Stomach smooth muscle (tissue), 2 donors: Measurements from ENCODE around the gene SYT3.

Source experiments
- H3K27ac ChIP-seq: one replicate; pipeline ENCODE4 v1.7.0; 2013; ENCODE audit warnings: mild to moderate bottlenecking, low read length, inconsistent platforms
- H3K27me3 ChIP-seq, 2 donors: one replicate each; pipeline ENCODE4 v1.7.0; 2013; ENCODE audit warnings: low read length in 2 of 2; ENCODE audit not compliant: insufficient read depth in 2 of 2, control insufficient read depth in 1 of 2
- H3K36me3 ChIP-seq, 2 donors: one replicate each; pipeline ENCODE4 v1.7.0; 2013; ENCODE audit warnings: low read length in 2 of 2; ENCODE audit not compliant: control insufficient read depth in 2 of 2, insufficient read depth in 2 of 2
- H3K4me1 ChIP-seq: one replicate; pipeline ENCODE4 v1.7.0; 2013; ENCODE audit warnings: low read length; ENCODE audit not compliant: control insufficient read depth, insufficient read depth
- H3K4me3 ChIP-seq, 2 donors: one replicate each; pipeline ENCODE4 v1.7.0; 2013; ENCODE audit warnings: low read length in 2 of 2
- H3K9ac ChIP-seq, 2 donors: one replicate each; pipeline ENCODE4 v1.7.0; 2013; ENCODE audit warnings: low read length in 2 of 2, mild to moderate bottlenecking in 1 of 2
- H3K9me3 ChIP-seq, 2 donors: one replicate each; pipeline ENCODE4 v1.7.0; 2013; ENCODE audit warnings: low read length in 2 of 2; ENCODE audit not compliant: control insufficient read depth in 2 of 2
- donor health status: healthy.
- donor health status: Pancreatic carcinoma.

Gene SYT3

DNA sequence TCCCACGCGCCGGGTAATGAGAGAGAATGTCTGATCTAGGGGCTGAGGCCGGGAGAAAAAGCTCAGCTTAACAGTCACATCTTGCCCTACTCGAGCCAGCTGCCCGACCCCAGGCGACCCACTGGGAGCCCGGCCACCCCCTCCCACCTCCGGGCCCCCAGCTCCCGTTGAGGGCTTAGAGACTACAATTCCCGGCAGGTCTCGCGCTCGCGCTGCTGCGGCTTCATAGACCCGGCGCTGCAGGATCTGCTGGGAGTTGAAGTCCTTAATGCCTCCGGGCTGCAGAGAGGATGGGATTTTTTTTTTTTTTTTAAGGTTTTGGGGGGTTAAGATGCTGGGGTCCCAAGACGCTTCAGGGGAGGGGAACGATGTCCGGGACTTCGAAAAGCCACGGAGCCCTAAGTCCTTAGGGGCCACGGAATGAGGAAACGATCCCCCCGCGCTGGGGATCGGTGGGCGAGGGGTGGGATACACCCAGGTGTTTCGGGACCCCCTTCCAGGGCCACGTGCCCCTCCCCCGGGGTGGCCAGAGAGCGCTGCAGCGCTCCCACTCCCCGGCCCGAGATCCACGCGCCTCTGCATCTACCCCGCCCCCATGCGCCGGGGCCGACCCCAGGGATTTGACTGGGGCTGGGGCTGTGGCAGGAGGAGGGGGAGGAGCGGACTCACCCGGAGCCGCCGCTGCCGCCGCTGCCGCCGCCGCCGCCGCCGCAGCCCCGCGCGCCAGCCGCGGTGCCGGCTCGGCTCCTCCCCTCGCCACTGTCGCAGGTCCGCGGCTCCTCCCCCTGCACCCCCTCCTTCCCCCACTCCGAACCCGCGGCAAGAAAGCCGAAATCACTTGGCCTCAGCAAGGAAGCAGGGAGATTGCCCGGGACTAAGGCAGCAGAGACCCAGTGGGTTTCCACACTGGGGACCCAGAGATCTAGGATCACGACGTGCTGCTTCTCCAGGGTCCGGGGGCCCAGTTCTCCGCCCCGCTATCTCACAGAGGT, at the start of gene SYT3:
SYT3 (minus strand) TSS at position 761 of the 992 bp plus-strand sequence. CDS start 2,470 bp downstream, outside the sequence.
- peaks cover 7% of the 10 kb centered on the region in 2 donors for H3K9me3 ChIP-seq
- no peaks in the 10 kb centered on the region for H3K36me3 ChIP-seq
- peak within 1 kb of the TSS in 1 of 2 donors; percentile 33 for H3K9ac ChIP-seq
- peaks cover 6% of the 10 kb centered on the region for H3K4me1 ChIP-seq
- no peak within 1 kb of the TSS for H3K27ac ChIP-seq
- H3K27me3 ChIP-seq, result peaks cover 23 to 45% of the 10 kb centered on the region in 2 donors
- H3K4me3 ChIP-seq, result peak within 1 kb of the TSS; percentile 59 to 67

DNA sequence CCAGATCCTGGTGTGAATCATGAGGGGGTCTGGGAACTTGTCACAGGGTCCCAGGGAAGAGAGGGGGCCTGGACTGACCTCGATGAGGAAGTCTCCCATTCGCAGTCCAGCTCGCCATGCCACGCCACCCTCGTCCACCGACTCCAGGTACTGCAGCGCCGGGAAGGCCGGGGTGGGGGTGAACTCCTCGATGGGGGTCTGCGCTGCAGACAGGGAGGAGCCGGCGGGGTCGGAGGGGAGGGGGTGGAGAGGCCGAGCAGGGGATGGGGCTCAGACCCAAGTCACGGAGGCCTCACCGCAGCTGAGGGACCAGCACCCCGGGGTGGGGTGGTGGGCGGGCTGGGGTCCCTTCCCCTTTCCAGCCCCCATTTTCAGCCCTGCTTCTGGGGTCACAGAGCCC, 49.1 kb upstream of the SYT3 start:
- Histone ChIP-seq H3K9me3 (no peaks in the 10 kb centered on the region), H3K9ac (no peak overlapping the region), H3K27ac (no peak overlapping the region), H3K4me3 (no peak overlapping the region), H3K4me1 (no peaks in the 10 kb centered on the region), H3K27me3 (peaks cover 35 to 41% of the 10 kb centered on the region in 2 donors), H3K36me3 (no peaks in the 10 kb centered on the region)

GRCh38 chr19:50686310-50687032, 46.8 kb upstream of the SYT3 start:
- Histone ChIP-seq H3K4me1 (no peaks in the 10 kb centered on the region), H3K27ac (no peak overlapping the region), H3K4me3 (no peak overlapping the region), H3K27me3 (peaks cover 23 to 30% of the 10 kb centered on the region in 2 donors), H3K36me3 (no peaks in the 10 kb centered on the region), H3K9ac (no peak overlapping the region), H3K9me3 (no peaks in the 10 kb centered on the region)

DNA sequence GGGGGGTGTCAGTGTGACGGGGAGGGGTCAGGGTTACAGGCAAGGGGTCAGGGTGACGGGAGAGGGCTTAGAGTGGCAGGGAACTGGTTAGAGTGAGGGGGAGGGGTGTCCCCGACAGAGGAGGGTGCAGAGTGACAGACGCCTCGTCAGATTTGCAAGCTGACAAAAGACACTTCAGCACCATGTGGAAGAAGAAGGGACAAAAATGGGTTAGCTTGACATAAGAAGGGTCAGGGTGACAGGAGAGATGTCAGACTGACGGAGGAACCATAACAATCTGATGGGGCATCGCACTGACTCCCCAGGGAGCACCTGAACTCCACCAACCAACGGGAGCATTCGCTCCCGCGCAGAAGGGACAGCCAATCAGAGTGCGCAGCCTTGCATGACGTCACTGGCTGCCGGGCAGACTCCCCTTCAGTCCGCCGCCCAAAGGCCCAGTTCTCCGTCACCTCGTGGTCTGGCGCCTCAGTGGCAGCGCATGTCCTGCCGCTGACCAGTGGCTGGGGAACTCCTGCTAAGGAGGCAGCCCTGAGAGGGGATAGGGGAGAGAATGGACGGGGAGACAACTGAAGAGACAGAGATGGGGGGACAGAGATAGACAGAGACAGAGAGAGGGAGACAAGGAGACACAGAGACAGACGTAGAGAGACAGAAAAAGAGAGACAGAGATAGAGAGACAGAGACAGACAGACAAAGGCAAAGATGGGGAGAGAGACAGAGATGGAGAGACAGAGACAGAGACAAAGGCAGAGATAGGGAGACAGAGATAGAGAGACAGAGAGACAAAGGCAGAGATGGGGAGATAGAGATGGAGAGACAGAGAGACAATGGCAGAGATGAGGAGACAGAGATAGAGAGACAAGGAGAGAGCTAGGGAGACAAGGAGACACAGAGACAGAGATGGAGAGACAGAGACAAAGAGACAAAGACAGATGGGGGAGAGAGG, 39.8 kb upstream of the SYT3 start:
- peaks cover 3% of the 10 kb centered on the region for H3K4me1 ChIP-seq
- H3K27me3 ChIP-seq, result peaks cover 11 to 28% of the 10 kb centered on the region in 2 donors
- H3K27ac ChIP-seq, result no peak overlapping the region
- H3K9me3 ChIP-seq, result peaks cover 0 to 5% of the 10 kb centered on the region in 2 donors
- H3K9ac ChIP-seq, result no peak overlapping the region
- no peaks in the 10 kb centered on the region for H3K36me3 ChIP-seq
- H3K4me3 ChIP-seq, result no peak overlapping the region

GRCh38 chr19:50678323-50678722, 38.6 kb upstream of the SYT3 start:
- H3K27me3 ChIP-seq, result peaks cover 7 to 29% of the 10 kb centered on the region in 2 donors
- no peak overlapping the region for H3K4me3 ChIP-seq
- H3K36me3 ChIP-seq, result no peaks in the 10 kb centered on the region
- H3K9me3 ChIP-seq, result peaks cover 0 to 5% of the 10 kb centered on the region in 2 donors
- H3K27ac ChIP-seq, result no peak overlapping the region
- no peak overlapping the region for H3K9ac ChIP-seq
- H3K4me1 ChIP-seq, result peaks cover 3% of the 10 kb centered on the region

GRCh38 chr19:50677636-50678035, 38.0 kb upstream of the SYT3 start:
- no peak overlapping the region for H3K9ac ChIP-seq

DNA sequence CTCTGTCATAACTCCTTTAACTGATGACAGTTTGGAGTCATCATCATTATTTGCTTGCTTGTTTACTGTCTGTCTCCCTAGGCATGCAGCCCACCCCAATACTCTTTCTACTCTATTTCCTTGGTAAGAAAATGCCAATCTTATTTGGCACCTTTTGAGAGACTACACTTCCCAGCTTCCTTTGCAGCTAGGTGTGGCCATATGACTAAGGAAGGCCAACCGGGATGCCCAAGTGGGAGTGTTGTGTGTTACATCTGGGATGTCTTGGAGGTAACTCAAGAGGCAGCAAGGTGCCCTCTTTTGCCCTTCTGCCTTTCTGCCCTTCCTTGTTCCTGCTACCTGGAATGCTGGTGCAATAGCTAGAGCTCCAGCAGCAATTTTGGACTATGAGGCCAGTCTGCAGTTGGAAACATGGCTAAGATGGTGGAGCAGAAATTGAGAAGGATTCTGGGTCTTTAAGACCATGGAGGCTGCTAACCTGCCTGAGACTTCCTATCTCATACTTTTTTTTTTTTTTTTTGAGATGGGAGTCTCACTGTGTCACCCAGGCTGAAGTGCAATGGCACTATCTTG, 37.0 kb upstream of the SYT3 start:
- Histone ChIP-seq H3K4me3 (no peak overlapping the region), H3K9ac (no peak overlapping the region), H3K27me3 (peaks cover 14 to 32% of the 10 kb centered on the region in 2 donors), H3K27ac (no peak overlapping the region), H3K36me3 (no peaks in the 10 kb centered on the region), H3K9me3 (peaks cover 0 to 5% of the 10 kb centered on the region in 2 donors), H3K4me1 (peaks cover 3% of the 10 kb centered on the region)

More at GRCh38 chr19:50677636-50678035, 38.0 kb upstream of the SYT3 start:
- no peak overlapping the region for H3K4me3 ChIP-seq
- peaks cover 0 to 5% of the 10 kb centered on the region in 2 donors for H3K9me3 ChIP-seq
- peaks cover 9 to 31% of the 10 kb centered on the region in 2 donors for H3K27me3 ChIP-seq
- H3K36me3 ChIP-seq, result no peaks in the 10 kb centered on the region
- peaks cover 3% of the 10 kb centered on the region for H3K4me1 ChIP-seq
- no peak overlapping the region for H3K27ac ChIP-seq

- peaks cover 33 to 34% of the 10 kb centered on the region in 2 donors for H3K27me3 ChIP-seq
- no peaks in the 10 kb centered on the region for H3K4me1 ChIP-seq
- peaks cover 0 to 5% of the 10 kb centered on the region in 2 donors for H3K9me3 ChIP-seq
- no peak overlapping the region for H3K4me3 ChIP-seq
- no peak overlapping the region for H3K27ac ChIP-seq
- H3K9ac ChIP-seq, result no peak overlapping the region
- no peaks in the 10 kb centered on the region for H3K36me3 ChIP-seq
Observed at GRCh38 chr19:50673118-50673517, 33.4 kb upstream of the SYT3 start.

GRCh38 chr19:50670102-50670380, 30.4 kb upstream of the SYT3 start:
- peaks cover 31 to 54% of the 10 kb centered on the region in 2 donors for H3K27me3 ChIP-seq
- no peaks in the 10 kb centered on the region for H3K36me3 ChIP-seq
- H3K4me1 ChIP-seq, result no peaks in the 10 kb centered on the region
- no peak overlapping the region for H3K27ac ChIP-seq
- H3K9ac ChIP-seq, result no peak overlapping the region
- no peaks in the 10 kb centered on the region for H3K9me3 ChIP-seq
- H3K4me3 ChIP-seq, result no peak overlapping the region
